HCT116 (cell line): ENCODE results near the gene FAM53B. TPM values are rescaled to one million over a fixed set of nuclear protein-coding genes. Genes with fewer than 3 reads are reported as not detected.
A peak's percentile ranks its signal among the peaks of the same experiment; 100 is the strongest.

Source experiments
- ATAC-seq: fragments of 200-7000 bp; cut with Tn5 transposase; 2 replicates; pipeline ENCODE4 v1.9.1; 2020; ENCODE audit warnings: mild to moderate bottlenecking, moderate library complexity
- BruUV-seq: library from RNA; stranded (reverse); fragments of 400-500 nt; replicated peaks from 2 replicates; lab custom pipeline; 2021; lab: Mats Ljungman, UMichigan
- CTCF ChIA-PET: fragments of 300-600 bp; sonication (Branson Sonifier 250); formaldehyde crosslinking; loops from one replicate; lab custom pipeline; 2021; ENCODE audit warnings: antibody characterized with exemption; lab: Charles Lee
- POLR2A ChIA-PET: fragments of 300-600, 350-600 bp; sonication (Branson Sonifier 250); formaldehyde crosslinking; loops from one replicate; lab custom pipeline; 2021; ENCODE audit warnings: antibody characterized with exemption; lab: Charles Lee
- RAD21 ChIA-PET, 2 experiments: fragments of 300-600 bp; sonication (Branson Sonifier 250); formaldehyde crosslinking; loops; one replicate each; lab custom pipeline; 2023; ENCODE audit warnings: low total read pairs in 2 of 2; ENCODE audit not compliant: uncharacterized antibody in 2 of 2, unreplicated experiment in 2 of 2, low non-redundant PET in 1 of 2; lab: Charles Lee
- DNase-seq: peaks from one replicate; pipeline ENCODE4 v3.0.0-alpha.2; 2010; ENCODE audit warnings: low read depth, low spot score
- H2AFZ ChIP-seq: fragments of 200-600 bp; shearing (Covaris generic), sonication (generic); 2 replicates; pipeline ENCODE4 v1.6.1; 2017; ENCODE audit warnings: low read depth, mixed run types, mixed read lengths, antibody characterized with exemption, low read length; ENCODE audit not compliant: poor library complexity, severe bottlenecking
- H3K27ac ChIP-seq: 2 replicates; pipeline ENCODE4 v1.5.1; 2012; ENCODE audit warnings: low read depth, low read length
- H3K27me3 ChIP-seq: fragments of 200-600 bp; sonication (generic); 2 replicates; pipeline ENCODE4 v1.6.1; 2016; ENCODE audit warnings: mixed run types, low read length, mixed read lengths; ENCODE audit not compliant: insufficient read depth
- H3K36me3 ChIP-seq, 2 experiments: fragments of 200-500 bp in 1 of 2; fragments of 200-600 bp in 1 of 2; sonication (Bioruptor generic) in 1 of 2; sonication (generic) in 1 of 2; 2 replicates each; pipeline versions ENCODE4 v1.5.1 to v1.6.1; 2014 to 2016; ENCODE audit warnings: low read length in 2 of 2, inconsistent platforms in 1 of 2, mixed read lengths in 1 of 2, mixed run types in 1 of 2; ENCODE audit not compliant: insufficient read depth in 2 of 2, control insufficient read depth in 1 of 2
- H3K4me1 ChIP-seq, 2 experiments: fragments of 200-600 bp in 1 of 2; sonication (generic) in 1 of 2; 2 replicates each; pipeline versions ENCODE4 v1.5.1 to v1.6.1; 2012 to 2017; ENCODE audit warnings: low read length in 2 of 2, inconsistent platforms in 1 of 2, mild to moderate bottlenecking in 1 of 2, mixed read lengths in 1 of 2, mixed run types in 1 of 2, moderate library complexity in 1 of 2; ENCODE audit not compliant: insufficient read depth in 2 of 2, control insufficient read depth in 1 of 2
- H3K4me2 ChIP-seq: fragments of 200-600 bp; sonication (generic); 2 replicates; pipeline ENCODE4 v1.6.1; 2017; ENCODE audit warnings: mixed run types, low read length, mixed read lengths
- H3K4me3 ChIP-seq, 2 experiments: fragments of 200-600 bp in 1 of 2; sonication (generic) in 1 of 2; replicated peaks in 1 of 2; 2 replicates each; pipeline ENCODE4 v1.5.1; 2011 to 2016; ENCODE audit warnings: low read length in 2 of 2, control low read depth in 1 of 2, low read depth in 1 of 2, mild to moderate bottlenecking in 1 of 2, mixed read lengths in 1 of 2, mixed run types in 1 of 2
- H3K79me2 ChIP-seq: fragments of 200-600 bp; sonication (generic); 2 replicates; pipeline ENCODE4 v1.6.1; 2017; ENCODE audit warnings: mild to moderate bottlenecking, mixed run types, low read length, moderate library complexity, mixed read lengths; ENCODE audit not compliant: insufficient read depth
- H3K9ac ChIP-seq: fragments of 200-600 bp; sonication (generic); 2 replicates; pipeline ENCODE4 v1.6.1; 2016; ENCODE audit warnings: low read length, mixed read lengths
- H3K9me2 ChIP-seq: fragments of 200-600 bp; sonication (generic), shearing (Covaris generic); 2 replicates; pipeline ENCODE4 v1.6.1; 2017; ENCODE audit warnings: mixed run types, mild to moderate bottlenecking, moderate library complexity; ENCODE audit not compliant: insufficient read depth
- H3K9me3 ChIP-seq, 2 experiments: fragments of 200-500 bp in 1 of 2; fragments of 200-600 bp in 1 of 2; sonication (Bioruptor generic) in 1 of 2; sonication (generic) in 1 of 2; 2 replicates each; pipeline ENCODE4 v1.6.1; 2014 to 2017; ENCODE audit warnings: low read length in 2 of 2, mixed read lengths in 2 of 2, inconsistent platforms in 1 of 2, low read depth in 1 of 2, mild to moderate bottlenecking in 1 of 2, mixed run types in 1 of 2, moderate library complexity in 1 of 2; ENCODE audit not compliant: control insufficient read depth in 1 of 2, insufficient read depth in 1 of 2
- H4K20me1 ChIP-seq: fragments of 200-600 bp; sonication (generic), shearing (Covaris generic); 2 replicates; pipeline ENCODE4 v1.6.1; 2017; ENCODE audit warnings: mixed run types, mild to moderate bottlenecking, moderate library complexity; ENCODE audit not compliant: insufficient read depth
- EZH2 ChIP-seq: fragments of 200-600 bp; sonication (generic); IDR thresholded peaks from 2 replicates; pipeline ENCODE4 v1.6.1; 2017; ENCODE audit warnings: antibody characterized with exemption, mixed run types
- JUND ChIP-seq: IDR thresholded peaks from 2 replicates; pipeline ENCODE4 v1.6.1; 2012
- SIN3A ChIP-seq: IDR thresholded peaks from 2 replicates; pipeline ENCODE4 v1.6.1; 2012; ENCODE audit warnings: low read depth
- ZFX ChIP-seq: fragments of 450-650 bp; IDR thresholded peaks from 2 replicates; pipeline ENCODE4 v1.6.1; 2017
- intact Hi-C: fragments of 100-400 bp; cut with micrococcal nuclease; formaldehyde crosslinking; loops from 2 replicates; pipeline ENCODE4 v1.10.0; 2022
- total RNA-seq: library from RNA; stranded (reverse); gene quantifications from one replicate; pipeline ENCODE4 v1.2.1, GENCODE V29; 2021; ENCODE audit not compliant: unreplicated experiment

The FAM53B gene
- total RNA-seq, 1 experiment from 2014 or later = 19.6 TPM

DNA sequence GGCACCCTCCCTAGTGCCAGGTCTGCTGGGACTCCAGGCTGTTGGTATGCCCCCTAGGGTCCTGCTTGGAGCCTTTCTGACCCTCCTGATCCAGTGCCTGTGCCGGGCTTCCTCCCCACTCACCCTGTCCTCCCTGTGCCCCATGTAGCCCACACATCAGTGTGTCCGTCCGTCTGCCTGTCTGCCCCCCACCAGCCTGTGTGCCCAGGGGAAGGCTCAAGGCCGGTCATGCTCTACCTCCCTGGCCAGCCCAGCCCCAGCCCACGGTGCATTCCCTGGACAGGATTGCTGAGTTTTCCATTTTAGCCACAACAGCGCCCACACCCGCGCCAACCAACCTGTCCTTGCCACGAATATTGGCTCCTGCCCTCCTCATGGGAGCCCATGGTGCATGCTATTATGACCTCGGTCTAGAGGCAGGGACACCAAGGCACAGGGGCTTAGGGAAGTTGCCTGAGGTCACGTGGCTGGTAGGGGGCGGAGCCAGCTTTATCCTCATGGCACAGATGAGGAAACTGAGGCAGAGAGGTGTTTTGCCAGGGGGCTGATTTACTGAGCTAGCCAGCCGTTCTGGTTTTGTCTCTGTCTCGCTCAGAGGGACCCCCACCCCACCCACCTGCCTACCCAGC, 136.0 kb downstream of the FAM53B start:
- intact Hi-C loops = no loop called here
- ChIA-PET RAD21 (no interaction called here), CTCF (no interaction called here), POLR2A (no interaction called here)
- DNase-seq = no peak
- Histone ChIP-seq H3K9ac (no peak overlapping the region), H4K20me1 (no peaks in the 10 kb centered on the region), H3K4me2 (no peak overlapping the region), H3K27me3 (no peaks in the 10 kb centered on the region), H2AFZ (no peak overlapping the region), H3K79me2 (no peaks in the 10 kb centered on the region), H3K9me2 (no peaks in the 10 kb centered on the region), H3K4me1 (peaks cover 7 to 14% of the 10 kb centered on the region in 2 experiments; a peak in 3 of 4 replicates), H3K27ac (no peak overlapping the region), H3K4me3 (no peak overlapping the region), H3K9me3 (no peaks in the 10 kb centered on the region), H3K36me3 (no peaks in the 10 kb centered on the region)
- ATAC-seq = no peak
- TF ChIP-seq EZH2 = no peak
- TF ChIP-seq ZFX = 0 out of 2 replicates have a peak, but pooled peaks have one; percentile 15
- no TSS peak for BruUV-seq

- no TSS peak for BruUV-seq
- H3K27ac ChIP-seq = no peak overlapping the region
- DNase-seq (no peak), ATAC-seq (no peak)
- H3K9ac ChIP-seq = no peak overlapping the region
- H3K79me2 ChIP-seq = no peaks in the 10 kb centered on the region
- H3K4me1 ChIP-seq = peaks cover 4 to 9% of the 10 kb centered on the region in 2 experiments; a peak in 3 of 4 replicates
- no peak overlapping the region for H3K4me2 ChIP-seq
- intact Hi-C loops = no loop called here
- H2AFZ ChIP-seq = no peak overlapping the region
- no peaks in the 10 kb centered on the region for H3K9me2 ChIP-seq
- no peaks in the 10 kb centered on the region for H3K9me3 ChIP-seq
- RAD21 ChIA-PET = no interaction called here
- no peak overlapping the region for H3K4me3 ChIP-seq
- CTCF ChIA-PET = no interaction called here
- no peaks in the 10 kb centered on the region for H3K36me3 ChIP-seq
- no peaks in the 10 kb centered on the region for H4K20me1 ChIP-seq
- POLR2A ChIA-PET = no interaction called here
- no peaks in the 10 kb centered on the region for H3K27me3 ChIP-seq
- TF ChIP-seq SIN3A (no peak), JUND (no peak)
These were observed 136.5 kb downstream of the FAM53B start for GRCh38 chr10:124607693-124608092.
